ENCODE results near the gene ZNF787. TPM values are rescaled to one million over a fixed set of nuclear protein-coding genes. Genes with fewer than 3 reads are reported as not detected.

Gene ZNF787
- total RNA-seq, 4 donors from 2014 or later = 3.3 to 32.1 (median 21.5) TPM; not detected in 1

- Histone ChIP-seq H3K36me3 (no peaks in the 10 kb centered on the region), H3K4me1 (peaks cover 12 to 22% of the 10 kb centered on the region in 2 donors), H3K4me3 (peak overlapping the region; percentile 92 to 94), H3K27me3 (no peaks in the 10 kb centered on the region), H3K9me3 (no peaks in the 10 kb centered on the region), H3K27ac (peak overlapping the region; percentile 89 to 97)
- TF ChIP-seq CTCF (IDR thresholded peaks at IDR 0.05) (no peak), POLR2A (IDR thresholded peaks at IDR 0.05) (no peak)
- no peak for DNase-seq
- intact Hi-C loops (cut with DNase I; ENCODE audit: low total_unique reads) = no loop called here
These were observed 1.1 kb downstream of the ZNF787 start for GRCh38 chr19:56120002-56120370.

- Histone ChIP-seq H3K27ac (peak overlapping the region; percentile 89 to 97), H3K27me3 (no peaks in the 10 kb centered on the region), H3K4me3 (peak overlapping the region; percentile 92 to 94), H3K36me3 (no peaks in the 10 kb centered on the region), H3K4me1 (peaks cover 12 to 26% of the 10 kb centered on the region in 2 donors), H3K9me3 (no peaks in the 10 kb centered on the region)
- intact Hi-C loops (cut with DNase I; ENCODE audit: low total_unique reads) = no loop called here
- no peak for TF ChIP-seq POLR2A (IDR thresholded peaks at IDR 0.05)
- no peak for TF ChIP-seq CTCF (IDR thresholded peaks at IDR 0.05)
- no peak for DNase-seq
These were observed 1.5 kb downstream of the ZNF787 start for GRCh38 chr19:56119582-56119978.

GRCh38 chr19:56118666-56119581, 2.2 kb downstream of the ZNF787 start:
- Histone ChIP-seq H3K27ac (peak overlapping the region; percentile 89 to 97), H3K9me3 (no peaks in the 10 kb centered on the region), H3K27me3 (no peaks in the 10 kb centered on the region), H3K4me3 (peak overlapping the region; percentile 92 to 94), H3K36me3 (no peaks in the 10 kb centered on the region), H3K4me1 (peaks cover 12 to 32% of the 10 kb centered on the region in 2 donors)
- DNase-seq = no peak
- intact Hi-C loops (cut with DNase I; ENCODE audit: low total_unique reads) = no loop called here
- no peak for TF ChIP-seq CTCF (IDR thresholded peaks at IDR 0.05)
- TF ChIP-seq POLR2A (IDR thresholded peaks at IDR 0.05) = no peak

- intact Hi-C loops (cut with DNase I; ENCODE audit: low total_unique reads) = no loop called here
- no peak overlapping the region for H3K27ac ChIP-seq
- no peaks in the 10 kb centered on the region for H3K36me3 ChIP-seq
- H3K9me3 ChIP-seq = no peaks in the 10 kb centered on the region
- no peak for TF ChIP-seq POLR2A (IDR thresholded peaks at IDR 0.05)
- TF ChIP-seq CTCF (IDR thresholded peaks at IDR 0.05) = no peak
- no peaks in the 10 kb centered on the region for H3K27me3 ChIP-seq
- no peak for DNase-seq
- H3K4me3 ChIP-seq = no peak overlapping the region
- peaks cover 12 to 34% of the 10 kb centered on the region in 2 donors for H3K4me1 ChIP-seq
These were observed 3.2 kb downstream of the ZNF787 start for GRCh38 chr19:56117889-56118288.

- no peak overlapping the region for H3K27ac ChIP-seq
- H3K4me3 ChIP-seq = no peak overlapping the region
- intact Hi-C loops (cut with DNase I; ENCODE audit: low total_unique reads) = no loop called here
- no peaks in the 10 kb centered on the region for H3K9me3 ChIP-seq
- no peak for DNase-seq
- H3K36me3 ChIP-seq = no peaks in the 10 kb centered on the region
- H3K27me3 ChIP-seq = no peaks in the 10 kb centered on the region
- TF ChIP-seq CTCF (IDR thresholded peaks at IDR 0.05) (no peak), POLR2A (IDR thresholded peaks at IDR 0.05) (no peak)
- peaks cover 12 to 39% of the 10 kb centered on the region in 2 donors for H3K4me1 ChIP-seq
These were observed 3.7 kb downstream of the ZNF787 start for GRCh38 chr19:56117376-56117884.
